Measurements from ENCODE around the gene ATG7.

- TF ChIP-seq CTCF (IDR thresholded peaks at IDR 0.05) (no peak), POLR2A (IDR thresholded peaks at IDR 0.05) (no peak)
Observed at GRCh38 chr3:11434017-11434526, 161.9 kb downstream of the ATG7 start.

All from uterus (tissue), 2 donors.